K562 (cell line): ENCODE measurements around the gene KCNK16. TPM values are rescaled to one million over a fixed set of nuclear protein-coding genes. Genes with fewer than 3 reads are reported as not detected.

Experiments used
- ATAC-seq: fragments of 200-7000 bp; cut with Tn5 transposase; 3 replicates; pipeline ENCODE4 v1.9.1; 2020; ENCODE audit warnings: moderate library complexity
- BruUV-seq: library from RNA; stranded (reverse); fragments of 400-500 nt; replicated peaks from 2 replicates; lab custom pipeline; 2021; lab: Mats Ljungman, UMichigan
- CTCF ChIA-PET: fragments of 300-600 bp; formaldehyde crosslinking; extraction: SDS; loops from one replicate; lab custom pipeline; 2021; ENCODE audit warnings: low intra/inter-chr PET ratio; lab: Yijun Ruan, JAX
- POLR2A ChIA-PET: fragments of 300-600, 350-650 bp; sonication (Branson Sonifier 250); formaldehyde crosslinking; extraction: SDS; loops from one replicate; lab custom pipeline; 2021; ENCODE audit warnings: antibody characterized with exemption, inconsistent platforms; lab: Yijun Ruan, JAX
- DNase-seq, 4 experiments: peaks; one replicate each; pipeline versions ENCODE4 v3.0.0 to v3.0.0-alpha.2; 2011 to 2018; ENCODE audit warnings: low spot score in 3 of 4, mixed read lengths in 3 of 4; ENCODE audit errors: extremely low read depth in 1 of 4
- FAIRE-seq: peaks from 2 replicates; lab custom pipeline; 2011; peaks lifted over from hg19 to GRCh38; lab: Jason Lieb, UNC
- H2AFZ ChIP-seq: 2 replicates; pipeline ENCODE4 v1.6.0; 2011; ENCODE audit warnings: low read depth, low read length, control low read depth, inconsistent platforms
- H3K27ac ChIP-seq: fragments of 200-600 bp; 3 replicates; pipeline ENCODE4 v1.8.0; 2011; ENCODE audit warnings: low read depth, mild to moderate bottlenecking, control low read depth, inconsistent platforms, low read length, moderate library complexity, mixed read lengths; ENCODE audit errors: extremely low read depth
- H3K27me3 ChIP-seq, 2 experiments: fragments of 300-600 bp in 1 of 2; 2 replicates in 1 of 2; 3 replicates in 1 of 2; pipeline versions ENCODE4 v1.6.0 to v1.8.0; 2011; ENCODE audit warnings: inconsistent platforms in 2 of 2, low read length in 2 of 2, mild to moderate bottlenecking in 1 of 2, mixed read lengths in 1 of 2, moderate library complexity in 1 of 2; ENCODE audit not compliant: control insufficient read depth in 2 of 2, insufficient read depth in 2 of 2
- H3K36me3 ChIP-seq: fragments of 300-600 bp; 3 replicates; pipeline ENCODE4 v1.8.0; 2011; ENCODE audit warnings: mild to moderate bottlenecking, low read length, inconsistent platforms; ENCODE audit not compliant: control insufficient read depth, insufficient read depth
- H3K4me1 ChIP-seq, 2 experiments: fragments of 200-600 bp in 1 of 2; replicated peaks in 1 of 2; 2 replicates in 1 of 2; 3 replicates in 1 of 2; pipeline versions ENCODE4 v1.5.1 to v1.8.0; 2011; ENCODE audit warnings: inconsistent platforms in 2 of 2, low read length in 2 of 2, mild to moderate bottlenecking in 1 of 2, mixed read lengths in 1 of 2, moderate library complexity in 1 of 2; ENCODE audit not compliant: control insufficient read depth in 2 of 2, insufficient read depth in 2 of 2
- H3K4me2 ChIP-seq: 2 replicates; pipeline ENCODE4 v1.6.1; 2011; ENCODE audit warnings: low read length, control low read depth, inconsistent platforms, mixed read lengths; ENCODE audit not compliant: insufficient read depth
- H3K4me3 ChIP-seq: fragments of 200-600 bp; sonication (generic), shearing (Covaris generic); 2 replicates; pipeline ENCODE4 v1.5.1; 2016; ENCODE audit warnings: control low read depth, inconsistent platforms
- H3K79me2 ChIP-seq: fragments of 200-600 bp; 3 replicates; pipeline ENCODE4 v1.8.0; 2011; ENCODE audit warnings: low read length, inconsistent platforms; ENCODE audit not compliant: control insufficient read depth, insufficient read depth
- H3K9ac ChIP-seq, 2 experiments: 2 replicates each; pipeline versions ENCODE4 v1.6.0 to v1.6.1; 2011; ENCODE audit warnings: low read depth in 2 of 2, low read length in 2 of 2, control low read depth in 1 of 2, inconsistent platforms in 1 of 2, mild to moderate bottlenecking in 1 of 2, mixed read lengths in 1 of 2; ENCODE audit not compliant: insufficient read depth in 1 of 2
- H3K9me1 ChIP-seq: one replicate; pipeline ENCODE4 v1.6.0; 2011; ENCODE audit warnings: inconsistent platforms, mild to moderate bottlenecking, low read length, moderate library complexity; ENCODE audit not compliant: control insufficient read depth, insufficient read depth
- H3K9me3 ChIP-seq: replicated peaks from 2 replicates; pipeline ENCODE4 v1.5.1; 2011; ENCODE audit warnings: low read depth, low read length, inconsistent platforms; ENCODE audit not compliant: control insufficient read depth, insufficient read depth
- H4K20me1 ChIP-seq: replicated peaks from 2 replicates; pipeline ENCODE4 v1.6.1; 2011; ENCODE audit warnings: low read length, inconsistent platforms, mixed read lengths; ENCODE audit not compliant: control insufficient read depth, insufficient read depth
- CREB5 ChIP-seq: fragments of 250-450 bp; sonication (Bioruptor Pico); IDR thresholded peaks from 2 replicates; pipeline ENCODE4 v1.5.0; 2020; ENCODE audit warnings: mild to moderate bottlenecking
- E2F4 ChIP-seq: sonication (generic); formaldehyde crosslinking; IDR thresholded peaks from 2 replicates; pipeline ENCODE4 v1.8.0; 2022; ENCODE audit warnings: mild to moderate bottlenecking, low read depth, missing genetic modification reagents
- ILF3 ChIP-seq: fragments of 450-650 bp; IDR thresholded peaks from 2 replicates; pipeline ENCODE4 v1.6.1; 2018; ENCODE audit warnings: antibody characterized with exemption, mild to moderate bottlenecking, moderate library complexity, borderline replicate concordance
- MAFK ChIP-seq: IDR thresholded peaks from 2 replicates; pipeline ENCODE4 v1.6.1; 2011; ENCODE audit warnings: low read length, improper control_type of control experiment
- POLR2G ChIP-seq: fragments of 200-400 bp; formaldehyde crosslinking; IDR thresholded peaks from 2 replicates; pipeline ENCODE4 v1.6.1; 2017; ENCODE audit warnings: low read depth, mild to moderate bottlenecking, antibody characterized with exemption, low read length, moderate library complexity
- ZBTB40 ChIP-seq, 2 experiments: fragments of 450-650 bp in 1 of 2; sonication (generic) in 1 of 2; formaldehyde crosslinking in 1 of 2; IDR thresholded peaks; 2 replicates each; pipeline versions ENCODE4 v1.7.1 to v1.9.0; 2016 to 2022; ENCODE audit warnings: inconsistent platforms in 1 of 2, mild to moderate bottlenecking in 1 of 2, missing genetic modification reagents in 1 of 2
- ZNF445 ChIP-seq: fragments of 250-450 bp; sonication (Bioruptor Pico); IDR thresholded peaks from 2 replicates; pipeline ENCODE4 v1.4.0; 2020; ENCODE audit warnings: low read depth, mild to moderate bottlenecking, moderate library complexity
- ZNF75A ChIP-seq: fragments of 450-650 bp; formaldehyde crosslinking; IDR thresholded peaks from 2 replicates; pipeline ENCODE4 v1.4.0; 2020; ENCODE audit warnings: mild to moderate bottlenecking
- WGBS: fragments of 100-300 bp; shearing (Covaris generic); methylation state at CpG from one replicate; pipeline ENCODE4 v1.1.6; 2016; ENCODE audit warnings: low coverage, mixed read lengths; ENCODE audit not compliant: insufficient coverage; ENCODE audit errors: missing lambda C conversion rate; 5-methylcytosine and 5-hydroxymethylcytosine counted together
- in situ Hi-C: fragments of 300-500 bp; cut with MboI; formaldehyde crosslinking; loops from 4 replicates; pipeline ENCODE4 v1.15.0; 2018; ENCODE audit warnings: inconsistent platforms, mixed read lengths
- intact Hi-C: fragments of 100-400 bp; cut with micrococcal nuclease; formaldehyde crosslinking; loops from 2 replicates; pipeline ENCODE4 v1.14.2; 2022
- polyA plus RNA-seq, 8 experiments: library from polyadenylated mRNA; depleted of rRNA in 4 of 8; stranded (reverse) in 5 of 8; unstranded in 3 of 8; fragments of >200 nt; fragmentation: Nextera tagmentation in 2 of 8; fragmentation: Illumina TruSeq in 1 of 8; extraction: Ambion mirVana in 2 of 8; extraction: Trizol in 1 of 8; gene quantifications; 2 replicates each; pipeline versions ENCODE4 v1.2.1 to v1.2.3, GENCODE V29; 2011 to 2014; ENCODE audit warnings: inconsistent platforms in 1 of 8, missing spikeins in 1 of 8
- total RNA-seq, 7 experiments: library from RNA; depleted of rRNA in 6 of 7; stranded (reverse); fragments of >200 nt in 6 of 7; fragmentation: Illumina TruSeq in 2 of 7; extraction: Trizol in 2 of 7; gene quantifications; 2 replicates each; pipeline versions ENCODE4 v1.2.1 to v1.2.3, GENCODE V29; 2011 to 2021; ENCODE audit warnings: low replicate concordance in 1 of 7
- TF ChIP-seq, protein P1 (sequence below): sonication (generic); formaldehyde crosslinking; IDR thresholded peaks from 2 replicates; pipeline ENCODE4 v1.8.0; 2023; ENCODE audit warnings: mild to moderate bottlenecking, missing genetic modification reagents

The KCNK16 gene
- total and polyA plus RNA-seq, 9 of the 15 experiments (the other 6 are each of a cell fraction or from before 2014, with no cell fraction given), result not detected

- ATAC-seq, result no peak
- intact Hi-C loops (no loop called here), in situ Hi-C loops (no loop called here)
- no peak for DNase-seq
- ChIA-PET CTCF (no interaction called here), POLR2A (no interaction called here)
- no peak overlapping the region for H3K4me3 ChIP-seq
- 0 out of 2 replicates have a peak, but pooled peaks cover 4% of the 10 kb centered on the region for H4K20me1 ChIP-seq
- H3K4me1 ChIP-seq, result no peaks in the 10 kb centered on the region
- H3K4me2 ChIP-seq, result no peak overlapping the region
- no peaks in the 10 kb centered on the region for H3K9me1 ChIP-seq
- no peaks in the 10 kb centered on the region for H3K36me3 ChIP-seq
- peaks cover 41 to 42% of the 10 kb centered on the region in 2 experiments for H3K27me3 ChIP-seq
- H3K27ac ChIP-seq, result no peak overlapping the region
- WGBS, result 4% methylated on average over 5 of the region's 6 CpGs
- H3K9ac ChIP-seq, result no peak overlapping the region
- FAIRE-seq, result no peak
- no TSS peak for BruUV-seq
- H3K9me3 ChIP-seq, result no peaks in the 10 kb centered on the region
- no peak overlapping the region for H2AFZ ChIP-seq
- no peaks in the 10 kb centered on the region for H3K79me2 ChIP-seq
- TF ChIP-seq ILF3 (no peak), ZNF445 (CRISPR knock-in tag) (no peak), ZNF75A (CRISPR knock-in tag) (no peak), E2F4 (CRISPR knock-in tag) (no peak), POLR2G (no peak), MAFK (no peak), CREB5 (CRISPR knock-in tag) (no peak), ZBTB40 (IDR thresholded peaks at IDR 0.05) (no peak), ZBTB40 (CRISPR knock-in tag; IDR thresholded peaks at IDR 0.05) (no peak)
- TF ChIP-seq, protein P1, sequence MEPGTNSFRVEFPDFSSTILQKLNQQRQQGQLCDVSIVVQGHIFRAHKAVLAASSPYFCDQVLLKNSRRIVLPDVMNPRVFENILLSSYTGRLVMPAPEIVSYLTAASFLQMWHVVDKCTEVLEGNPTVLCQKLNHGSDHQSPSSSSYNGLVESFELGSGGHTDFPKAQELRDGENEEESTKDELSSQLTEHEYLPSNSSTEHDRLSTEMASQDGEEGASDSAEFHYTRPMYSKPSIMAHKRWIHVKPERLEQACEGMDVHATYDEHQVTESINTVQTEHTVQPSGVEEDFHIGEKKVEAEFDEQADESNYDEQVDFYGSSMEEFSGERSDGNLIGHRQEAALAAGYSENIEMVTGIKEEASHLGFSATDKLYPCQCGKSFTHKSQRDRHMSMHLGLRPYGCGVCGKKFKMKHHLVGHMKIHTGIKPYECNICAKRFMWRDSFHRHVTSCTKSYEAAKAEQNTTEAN (CRISPR knock-in tag), result no peak
Observed at GRCh38 chr6:39273406-39273821, 49.1 kb downstream of the KCNK16 start.
